HG03045 (cell line): ENCODE data around the gene CAMKMT.

Experiments
- ATAC-seq: cut with Tn5 transposase; IDR thresholded peaks from one replicate; pipeline ENCODE4 v1.9.1; 2021; ENCODE audit warnings: mild to moderate bottlenecking, moderate library complexity; ENCODE audit not compliant: unreplicated experiment

CAMKMT gene

DNA sequence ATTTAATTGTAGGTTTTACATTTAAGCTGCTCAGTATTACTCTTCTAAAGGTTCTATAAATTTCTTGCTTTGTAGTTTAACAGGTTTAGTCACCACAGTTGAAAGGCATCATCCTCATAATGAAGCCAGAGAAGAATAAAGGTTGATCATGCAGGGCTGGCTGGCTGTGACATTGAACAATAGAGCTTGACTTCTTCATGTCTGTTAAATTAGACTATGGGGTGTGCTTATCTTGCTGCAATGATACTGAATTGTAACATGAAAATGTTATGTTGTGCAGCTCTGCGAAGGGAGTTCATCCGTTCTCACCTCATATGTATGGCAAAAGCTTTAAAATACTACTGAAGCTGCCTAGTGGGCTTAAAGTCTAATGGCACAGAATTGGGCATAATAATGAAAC is 81.8 kb downstream of the CAMKMT start:
- ATAC-seq: no peak

DNA sequence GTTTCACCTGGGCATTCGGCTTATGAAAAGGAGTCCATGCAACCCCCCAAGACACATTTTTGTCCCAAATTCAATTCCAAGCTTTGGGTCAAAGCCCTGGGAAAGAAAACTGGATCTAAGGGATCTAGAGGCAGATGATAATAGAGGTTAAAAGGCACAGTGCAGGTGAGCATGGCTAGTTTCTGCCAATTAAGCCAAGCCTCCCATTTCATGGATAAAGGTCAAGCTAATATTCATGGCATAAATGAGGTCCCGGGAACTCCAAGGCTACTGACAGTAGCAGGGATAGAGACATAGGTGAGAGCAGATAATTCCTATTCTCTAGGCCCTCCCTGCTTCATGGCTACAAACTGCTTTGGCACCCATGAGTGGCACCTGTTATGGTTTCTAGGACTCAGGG is 83.1 kb downstream of the CAMKMT start:
- ATAC-seq: no peak

DNA sequence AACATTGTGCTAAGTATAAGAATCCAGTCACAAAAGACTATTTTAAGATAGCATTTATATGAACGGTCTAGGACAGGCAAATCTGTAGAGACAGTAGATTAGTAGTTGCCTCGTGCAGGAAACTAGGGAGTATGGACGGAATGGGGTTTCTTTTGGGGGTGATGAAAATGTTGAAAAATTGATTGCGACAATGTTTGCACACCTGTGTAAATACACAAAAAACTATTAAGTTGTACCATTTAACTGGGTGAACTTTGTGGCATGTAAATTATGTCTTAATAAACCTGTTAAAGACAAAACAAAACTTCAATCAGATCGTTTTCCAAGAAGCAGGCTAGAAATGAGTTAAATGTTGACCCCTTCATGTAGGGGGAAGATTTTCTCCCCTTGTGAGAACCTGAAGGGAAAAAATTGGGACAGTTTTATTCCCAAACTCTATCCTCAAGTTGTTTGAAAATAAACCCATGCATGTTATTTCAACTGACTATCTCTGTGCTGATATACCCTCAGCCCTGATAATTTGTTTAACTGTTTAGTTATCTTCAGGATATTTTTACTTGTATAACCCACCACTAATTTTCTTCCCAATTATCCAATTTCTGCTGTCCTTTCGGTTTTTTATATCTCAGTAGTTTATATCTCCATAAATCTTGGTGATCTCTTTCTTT is 87.2 kb downstream of the CAMKMT start:
- ATAC-seq: no peak

DNA sequence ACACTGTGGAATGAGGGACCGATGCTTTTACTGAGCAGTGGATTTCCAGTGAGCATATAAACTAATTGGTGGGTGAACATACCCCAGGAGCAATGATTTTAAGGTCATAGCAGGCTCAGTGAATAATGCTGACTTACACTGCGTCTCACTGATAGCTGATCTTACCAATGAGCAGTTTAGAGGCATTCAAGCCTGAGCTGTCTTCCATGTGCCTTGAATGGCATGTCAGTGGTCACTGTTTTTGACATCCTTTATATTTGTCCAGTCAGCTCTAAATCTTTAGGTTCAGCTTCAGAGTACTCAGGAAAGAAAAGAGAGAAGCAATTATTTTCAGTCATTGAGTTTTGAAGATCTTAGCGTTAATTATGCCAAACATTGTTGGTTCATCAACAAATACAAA is 88.3 kb downstream of the CAMKMT start:
- no peak for ATAC-seq

DNA sequence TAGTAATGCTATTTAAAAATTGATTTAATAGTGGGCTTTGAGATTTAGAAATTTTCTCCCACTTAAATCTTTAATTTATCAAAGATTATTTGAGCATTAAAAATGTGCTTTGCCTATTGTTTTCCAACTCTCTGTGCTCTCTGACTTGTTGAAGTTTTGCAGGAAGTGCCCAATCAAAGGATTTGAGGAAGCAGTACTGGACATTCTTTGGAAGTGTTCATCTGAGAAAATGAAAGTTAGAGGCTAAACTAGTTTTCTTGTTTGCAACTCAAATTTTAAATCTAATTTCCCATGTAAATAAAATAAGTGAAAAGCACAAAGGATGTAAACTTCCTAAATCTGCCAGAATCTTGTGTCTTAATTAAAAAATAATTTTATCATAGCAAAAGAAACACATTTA is 89.1 kb downstream of the CAMKMT start:
- ATAC-seq: no peak

DNA sequence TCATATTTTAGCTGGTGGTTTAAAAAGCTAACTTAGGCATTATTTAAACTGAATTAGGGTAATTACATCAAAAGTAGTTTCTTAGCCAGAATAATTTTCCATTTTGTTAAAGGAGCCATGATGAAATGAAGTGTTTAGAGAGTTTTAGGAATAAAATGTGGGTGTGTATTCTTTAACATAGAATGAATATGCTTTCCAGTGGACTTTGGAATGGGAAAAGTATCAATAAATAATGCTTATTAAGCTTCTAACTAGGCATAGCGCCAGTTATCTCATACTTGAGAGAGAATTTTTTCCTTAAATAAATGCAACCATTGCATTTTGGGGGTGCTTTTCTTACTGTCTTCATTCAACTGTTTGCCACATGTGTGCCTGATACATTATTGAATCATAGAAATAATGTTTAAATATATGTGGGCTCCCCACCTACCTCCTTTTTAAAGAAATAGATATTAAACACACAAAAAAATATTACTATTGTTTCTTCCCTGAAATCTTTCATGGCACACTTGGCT is 90.4 kb downstream of the CAMKMT start:
- no peak for ATAC-seq

DNA sequence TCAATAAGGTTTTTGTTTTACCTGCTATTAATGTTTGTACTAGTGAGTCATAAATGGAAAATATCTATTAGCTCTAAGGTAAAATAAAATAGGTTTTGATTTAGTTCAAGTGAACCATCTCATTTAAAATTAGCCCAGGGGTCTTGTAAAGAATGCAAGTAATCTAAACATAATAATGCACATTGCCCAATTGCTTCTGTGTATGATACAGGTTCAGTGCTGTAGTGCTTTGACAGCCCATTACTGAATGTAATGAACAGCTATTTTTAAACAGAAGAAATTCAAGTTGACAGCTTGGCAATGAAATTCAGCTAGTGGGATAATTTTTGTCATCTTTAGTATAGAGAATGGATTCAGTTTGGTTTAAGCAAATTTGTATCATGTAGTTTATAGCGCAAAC is 91.5 kb downstream of the CAMKMT start:
- ATAC-seq: no peak

DNA sequence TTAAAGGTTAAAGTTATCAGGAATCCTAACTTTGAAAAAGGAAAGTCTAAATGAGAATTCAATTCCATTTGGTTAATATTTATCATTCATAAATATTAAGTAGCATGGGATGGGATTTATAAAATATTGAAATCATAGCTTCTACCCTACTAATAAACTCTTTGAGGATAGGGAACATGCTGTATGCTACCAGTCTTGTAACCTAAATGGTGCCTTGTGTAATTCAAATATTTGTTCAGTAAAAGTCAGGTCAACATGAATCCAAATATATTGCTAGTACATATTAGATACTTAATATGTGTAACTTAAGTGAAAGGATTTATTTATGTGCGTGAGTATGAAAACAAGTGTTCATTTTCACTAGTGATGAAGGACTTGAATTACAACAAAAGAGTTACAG is 94.1 kb downstream of the CAMKMT start:
- ATAC-seq: no peak

DNA sequence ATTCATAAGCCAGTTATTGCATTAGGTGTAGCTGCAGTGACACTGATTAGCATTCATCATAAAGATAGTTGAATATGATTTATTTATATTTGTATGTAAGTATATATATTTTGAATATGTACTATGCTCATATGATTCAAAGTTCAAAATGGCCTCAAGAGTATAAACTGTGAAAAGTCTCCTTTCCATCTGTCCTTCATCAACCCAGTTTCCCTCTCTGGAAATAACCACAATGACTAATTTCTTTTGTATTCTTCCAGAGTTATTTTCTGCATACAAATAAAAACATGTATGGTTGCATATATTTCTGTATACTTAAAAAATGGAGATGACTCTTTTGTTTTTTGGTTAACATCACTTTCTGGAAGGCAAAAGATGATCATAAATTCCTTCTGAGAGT is 95.2 kb downstream of the CAMKMT start:
- ATAC-seq: no peak

DNA sequence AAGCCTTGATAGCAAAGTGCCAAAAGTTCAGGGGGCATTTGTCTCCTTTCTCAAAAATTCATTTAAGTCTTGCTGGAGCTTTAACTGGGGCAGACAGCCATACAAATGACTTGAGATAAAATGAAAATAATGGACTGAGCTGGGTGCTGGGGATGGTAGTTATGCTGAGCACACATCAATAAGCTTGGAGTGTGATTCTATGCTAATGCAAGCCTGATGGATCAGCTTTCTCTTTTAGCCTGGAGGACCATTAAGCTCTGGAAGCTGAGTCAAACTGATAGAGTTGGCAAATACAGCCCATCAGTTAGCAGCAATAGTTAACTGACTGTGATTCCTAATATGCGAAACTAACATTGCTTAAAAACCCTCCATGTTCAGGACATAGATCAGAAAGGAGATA is 98.0 kb downstream of the CAMKMT start:
- ATAC-seq: no peak

DNA sequence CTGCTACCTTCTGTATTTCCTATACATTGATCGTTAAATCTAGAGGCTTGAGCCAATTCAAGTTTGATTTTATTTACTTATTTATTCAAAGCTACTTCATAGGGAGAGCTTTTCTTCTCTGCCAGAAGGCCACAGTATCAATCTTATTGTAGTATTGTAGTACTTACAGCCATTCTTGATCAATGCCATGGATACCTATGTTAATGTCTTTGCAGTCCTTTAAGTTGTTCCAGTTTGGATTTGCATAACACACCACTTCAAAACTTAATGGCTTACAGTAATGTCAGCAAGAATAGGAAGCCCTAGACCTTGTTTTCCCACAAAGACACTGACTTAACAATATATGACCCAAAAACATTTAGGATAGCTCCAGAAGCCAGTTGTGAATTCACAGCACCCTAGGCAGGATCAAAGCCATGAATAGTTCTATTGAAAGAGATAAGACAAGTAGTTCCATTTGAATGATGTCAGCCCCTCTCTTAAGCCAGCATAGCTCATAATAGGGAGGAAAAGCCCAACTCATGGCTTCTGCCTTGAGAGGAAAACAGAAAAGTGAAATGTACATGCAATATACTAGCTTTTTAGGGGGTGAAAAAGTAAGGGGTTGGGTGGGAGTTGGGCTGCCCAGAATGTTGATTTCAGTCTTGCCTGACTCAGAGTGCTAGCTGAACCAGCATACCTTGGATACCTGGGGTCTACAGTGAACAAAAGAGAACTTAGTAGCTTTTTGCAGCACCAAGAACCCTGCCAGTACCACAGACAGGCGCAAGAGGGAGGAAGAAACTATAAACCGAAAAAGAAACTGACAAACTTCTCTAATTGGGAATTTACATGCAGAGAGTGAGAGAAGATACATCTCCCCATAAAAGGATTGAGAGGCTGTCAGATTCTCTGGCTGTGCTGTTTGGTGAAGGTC is 101.4 kb downstream of the CAMKMT start:
- no peak for ATAC-seq

DNA sequence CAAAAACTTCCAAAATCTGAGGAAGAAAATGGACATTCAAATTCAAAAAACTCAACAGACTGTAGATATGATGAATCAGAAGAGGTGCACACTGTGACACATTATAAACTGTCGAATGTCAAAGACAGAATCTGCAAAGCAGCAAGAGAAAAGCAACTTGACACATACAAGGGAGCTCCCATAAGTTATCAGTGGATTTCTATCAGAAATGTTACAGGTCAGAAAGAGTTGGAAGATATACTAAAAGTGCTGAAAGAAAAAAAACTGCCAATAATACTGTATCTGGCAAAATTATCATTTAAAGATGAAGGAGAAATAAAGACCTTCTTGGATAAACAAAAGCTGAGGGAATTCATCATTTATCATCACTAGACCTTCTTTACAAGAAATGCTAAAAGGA is 102.7 kb downstream of the CAMKMT start:
- no peak for ATAC-seq

DNA sequence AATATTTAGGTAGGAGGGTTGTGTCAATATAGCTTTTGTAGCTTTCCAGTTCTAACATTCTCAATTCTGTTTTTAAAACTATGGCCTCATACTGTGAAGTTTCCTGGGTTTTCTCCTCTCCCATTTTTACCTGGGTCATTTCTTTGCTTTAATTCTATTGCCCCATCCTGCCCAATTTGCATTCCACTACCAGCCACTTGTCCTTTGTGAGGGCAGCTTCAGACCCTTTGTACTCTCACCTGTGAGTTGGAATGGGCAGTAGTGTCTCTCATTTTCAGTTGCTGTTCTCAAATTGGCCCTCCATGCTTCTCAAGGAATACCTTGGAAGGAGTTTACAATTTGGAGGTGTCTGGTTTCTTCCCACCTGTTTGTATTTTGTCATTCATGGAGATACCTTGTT is 108.4 kb downstream of the CAMKMT start:
- ATAC-seq: no peak

DNA sequence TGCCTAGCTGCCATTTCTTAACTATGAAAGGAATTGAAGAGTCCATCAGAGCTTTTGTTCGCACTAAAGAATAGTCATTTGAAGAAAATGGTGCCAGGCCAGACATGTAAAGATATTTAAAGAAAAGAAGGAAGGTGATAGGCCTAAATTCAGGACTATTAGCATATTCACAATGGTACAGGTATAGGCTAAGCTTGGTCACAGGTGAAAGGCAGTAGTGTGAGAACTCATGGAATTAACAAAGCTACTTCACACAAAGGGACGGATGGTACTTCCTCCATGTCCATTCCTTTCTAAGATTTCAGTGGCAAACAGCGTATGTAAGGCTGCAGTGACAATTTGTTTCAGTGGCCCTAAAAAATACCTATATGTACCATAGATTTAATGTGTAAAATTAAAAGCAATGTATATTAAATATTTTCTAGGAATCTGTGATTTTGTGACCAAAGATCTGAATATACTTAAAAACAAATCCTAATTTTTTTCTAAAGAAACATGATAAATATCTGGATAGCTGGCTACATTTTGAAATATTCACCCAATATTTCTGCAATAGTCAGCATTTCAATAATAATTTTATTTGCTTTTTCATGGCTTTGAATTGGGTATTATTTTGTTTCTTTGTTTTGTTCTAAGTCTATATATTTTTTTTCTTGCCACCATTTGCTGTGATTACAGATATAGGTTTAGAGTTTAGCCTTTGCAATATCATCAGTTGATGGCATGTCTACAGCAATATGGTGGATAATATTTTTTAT is 116.1 kb downstream of the CAMKMT start:
- no peak for ATAC-seq

DNA sequence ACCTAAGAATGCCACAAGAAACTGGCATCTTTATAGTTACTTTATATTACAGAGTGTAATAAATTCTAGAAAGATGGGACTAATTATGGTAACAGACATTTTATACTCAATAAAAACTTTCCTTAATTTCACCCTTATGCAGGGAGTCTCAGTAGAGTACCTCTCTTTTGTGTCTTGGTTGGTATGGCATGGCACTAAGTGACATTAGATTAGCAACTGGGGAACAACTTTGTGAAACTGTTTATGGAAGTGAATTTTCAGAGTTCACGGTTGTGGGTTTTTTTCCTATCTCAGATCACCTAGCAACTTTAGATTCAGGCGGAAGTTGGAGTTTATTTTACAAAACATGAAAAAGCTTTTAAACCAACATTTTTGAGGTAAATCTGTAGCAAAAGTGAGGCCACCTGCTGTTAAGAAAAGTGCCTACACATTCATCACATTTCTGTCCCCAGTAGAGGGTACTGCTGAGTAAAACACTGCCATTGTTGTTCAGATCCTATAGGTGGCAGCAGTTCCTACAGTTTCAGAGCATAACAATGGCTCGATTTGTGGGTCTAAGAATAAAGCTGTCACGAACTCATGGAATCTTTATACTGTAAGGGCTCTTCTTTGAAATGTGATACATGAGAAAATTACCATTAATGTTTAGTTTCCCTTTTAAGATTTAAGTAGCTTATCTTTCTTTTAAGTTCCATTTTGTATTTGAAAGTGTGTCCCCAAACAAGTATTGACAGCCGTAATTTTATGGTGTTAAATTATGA is 117.6 kb downstream of the CAMKMT start:
- ATAC-seq: peak; percentile 85

DNA sequence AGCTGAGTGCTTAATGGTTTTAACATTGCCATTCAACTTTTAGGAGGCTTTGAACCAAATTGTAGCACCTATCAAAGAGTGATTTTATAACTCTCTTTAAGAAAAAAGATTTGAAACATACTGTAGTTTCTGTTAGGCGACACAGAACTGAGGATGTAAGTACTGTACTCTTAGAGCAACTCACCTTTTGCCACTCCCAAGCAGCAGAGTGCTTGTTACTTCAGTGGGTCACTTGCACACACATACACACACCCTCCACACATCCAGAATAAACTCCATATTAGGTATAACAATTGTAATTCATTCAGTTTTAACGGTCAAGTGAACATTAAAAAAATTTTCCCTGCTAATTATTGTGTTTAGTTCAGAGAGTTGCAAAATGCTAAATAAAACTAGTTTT is 118.3 kb downstream of the CAMKMT start:
- no peak for ATAC-seq

DNA sequence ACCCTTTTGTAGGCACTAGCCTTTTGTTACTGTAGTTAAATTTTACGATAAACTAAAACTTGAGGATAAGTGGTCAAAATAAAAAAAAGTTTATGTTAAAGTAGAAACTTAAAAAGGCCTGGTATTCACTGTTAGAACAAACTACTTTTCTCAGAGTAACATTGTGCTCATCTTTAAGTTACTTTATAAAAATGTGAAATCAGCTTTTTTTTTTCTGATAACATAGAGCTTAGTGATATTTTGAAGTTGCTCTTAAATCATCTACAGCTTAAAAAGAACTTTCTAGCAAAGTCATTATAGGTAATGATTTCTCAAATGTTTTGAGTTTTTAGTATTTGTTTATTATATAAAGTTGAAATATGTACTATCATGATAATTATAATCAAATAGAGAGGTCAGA is 125.3 kb downstream of the CAMKMT start:
- no peak for ATAC-seq

DNA sequence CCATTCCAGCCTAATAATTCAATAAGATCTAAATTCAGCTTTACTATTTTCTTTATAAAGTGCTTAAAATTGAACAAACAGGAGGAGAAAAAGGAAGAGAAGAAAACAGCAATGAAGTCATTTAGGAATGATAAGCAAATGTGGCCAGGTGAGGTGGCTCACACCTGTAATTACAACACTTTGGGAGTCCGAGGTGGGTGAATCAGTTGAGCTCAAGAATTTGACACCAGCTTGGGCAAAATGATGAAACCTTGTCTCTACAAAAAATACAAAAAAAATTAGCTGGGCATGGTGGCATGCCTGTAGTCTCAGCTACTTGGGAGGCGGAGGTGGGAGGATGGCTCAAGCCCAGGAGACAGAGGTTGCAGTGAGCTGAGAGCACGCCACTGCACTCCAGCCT is 129.0 kb downstream of the CAMKMT start:
- ATAC-seq: no peak

DNA sequence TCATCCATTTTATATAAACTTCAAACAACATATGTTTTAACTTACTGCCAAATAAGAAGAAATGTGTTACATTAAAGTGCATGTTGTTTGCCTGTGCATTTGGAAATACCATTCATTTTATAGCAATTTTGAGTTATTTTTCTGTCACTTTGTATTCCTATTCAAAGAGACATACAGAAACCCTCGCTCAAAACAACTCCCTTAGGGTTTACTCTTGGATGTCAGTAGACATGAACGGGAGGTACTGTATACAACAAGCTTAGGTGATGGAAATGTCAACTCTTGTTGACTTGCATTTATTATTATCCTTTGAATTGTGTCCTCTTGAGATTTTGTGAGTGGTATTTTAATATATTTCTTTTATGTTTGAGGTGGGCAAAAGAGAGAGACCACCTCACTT is 132.3 kb downstream of the CAMKMT start:
- no peak for ATAC-seq

DNA sequence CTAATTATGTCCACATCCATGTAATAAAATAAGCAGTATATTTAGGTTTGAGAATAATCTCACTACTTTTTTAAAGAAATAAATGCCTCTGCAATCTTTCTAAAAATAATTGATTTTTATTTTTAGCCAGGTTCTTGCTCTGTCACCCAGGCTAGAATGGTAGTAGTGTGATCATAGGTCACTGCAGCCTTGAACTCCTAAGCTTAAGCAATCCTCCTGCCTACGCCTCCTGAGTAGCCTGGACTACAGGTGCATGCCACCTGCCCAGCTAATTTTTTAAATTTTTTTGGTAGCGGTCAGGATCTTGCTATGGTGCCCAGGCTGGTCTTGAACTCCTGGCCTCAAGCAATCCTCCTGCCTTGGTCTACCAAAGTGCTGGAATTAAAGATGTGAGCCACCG is 133.3 kb downstream of the CAMKMT start:
- no peak for ATAC-seq

DNA sequence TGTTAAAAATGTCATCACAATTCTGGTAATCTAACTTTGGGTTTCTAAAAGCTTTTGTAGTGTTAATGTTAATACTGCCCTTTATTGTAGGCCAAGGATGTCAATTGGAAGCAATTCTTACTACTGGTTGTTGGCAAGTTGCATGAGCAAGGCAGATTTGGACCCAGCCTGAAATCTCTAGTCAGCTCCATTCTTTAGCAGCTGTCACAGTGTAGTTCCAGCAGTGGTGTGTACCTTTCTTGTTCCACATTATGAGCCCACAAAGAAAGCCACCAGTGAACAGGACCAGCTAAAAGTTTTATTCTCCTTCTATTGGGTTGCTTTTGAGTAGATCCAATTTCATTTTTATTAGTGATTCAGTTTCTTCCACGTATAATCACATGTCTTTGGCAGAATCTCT is 133.8 kb downstream of the CAMKMT start:
- ATAC-seq: no peak
